HG03108 (cell line): ENCODE measurements around the gene MT1M.
A peak's percentile ranks its signal among the peaks of the same experiment; 100 is the strongest.

Source experiments
- ATAC-seq: cut with Tn5 transposase; IDR thresholded peaks from one replicate; pipeline ENCODE4 v1.9.1; 2021; ENCODE audit warnings: moderate library complexity; ENCODE audit not compliant: unreplicated experiment

The MT1M gene

DNA sequence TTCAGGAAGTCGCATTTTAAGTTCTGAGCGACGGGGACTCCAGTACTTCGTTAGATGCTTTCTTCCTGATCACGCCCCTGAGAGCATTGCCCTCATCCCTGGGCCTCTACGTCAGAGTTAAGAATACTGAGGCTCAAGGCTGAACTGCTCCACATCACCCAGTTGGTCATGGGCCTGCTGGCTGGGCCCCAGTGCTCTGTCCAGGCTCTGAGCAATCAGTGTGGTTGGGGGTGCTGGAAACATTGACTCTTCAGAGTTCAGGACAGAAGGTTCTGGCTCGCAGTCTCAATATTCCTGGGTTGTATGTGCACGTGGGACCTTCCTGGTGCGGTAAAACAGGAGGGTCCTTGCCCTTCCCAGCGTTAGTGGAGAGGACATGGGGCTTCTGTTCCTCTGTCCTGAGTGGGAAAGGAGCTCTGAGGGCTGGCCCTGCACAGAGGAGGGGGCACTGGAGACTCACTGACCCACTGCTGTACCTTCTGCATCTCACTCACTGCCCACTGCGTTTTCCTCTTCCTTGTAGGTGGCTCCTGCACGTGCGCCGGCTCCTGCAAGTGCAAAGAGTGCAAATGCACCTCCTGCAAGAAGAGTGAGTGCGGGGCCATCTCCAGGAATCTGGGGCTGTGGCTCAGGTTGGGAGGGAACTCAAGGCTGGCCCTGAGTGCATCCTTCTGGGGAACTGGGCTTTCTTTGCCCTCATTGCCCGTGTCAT is 6.4 kb upstream of the MT1M start:
- no peak for ATAC-seq

DNA sequence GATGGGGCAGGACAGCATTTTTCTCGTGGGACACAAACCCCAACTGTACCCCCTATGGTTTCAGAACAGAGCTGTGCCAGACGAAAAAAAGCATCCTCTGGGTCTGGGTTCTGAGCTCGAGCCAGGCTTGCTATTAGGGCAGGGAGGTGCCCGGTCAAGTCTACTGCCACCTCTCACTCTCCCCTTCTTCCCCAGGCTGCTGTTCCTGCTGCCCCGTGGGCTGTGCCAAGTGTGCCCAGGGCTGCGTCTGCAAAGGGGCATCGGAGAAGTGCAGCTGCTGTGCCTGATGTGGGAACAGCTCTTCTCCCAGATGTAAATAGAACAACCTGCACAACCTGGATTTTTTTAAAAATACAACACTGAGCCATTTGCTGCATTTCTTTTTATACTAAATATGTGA is 5.8 kb upstream of the MT1M start:
- ATAC-seq, result no peak

DNA sequence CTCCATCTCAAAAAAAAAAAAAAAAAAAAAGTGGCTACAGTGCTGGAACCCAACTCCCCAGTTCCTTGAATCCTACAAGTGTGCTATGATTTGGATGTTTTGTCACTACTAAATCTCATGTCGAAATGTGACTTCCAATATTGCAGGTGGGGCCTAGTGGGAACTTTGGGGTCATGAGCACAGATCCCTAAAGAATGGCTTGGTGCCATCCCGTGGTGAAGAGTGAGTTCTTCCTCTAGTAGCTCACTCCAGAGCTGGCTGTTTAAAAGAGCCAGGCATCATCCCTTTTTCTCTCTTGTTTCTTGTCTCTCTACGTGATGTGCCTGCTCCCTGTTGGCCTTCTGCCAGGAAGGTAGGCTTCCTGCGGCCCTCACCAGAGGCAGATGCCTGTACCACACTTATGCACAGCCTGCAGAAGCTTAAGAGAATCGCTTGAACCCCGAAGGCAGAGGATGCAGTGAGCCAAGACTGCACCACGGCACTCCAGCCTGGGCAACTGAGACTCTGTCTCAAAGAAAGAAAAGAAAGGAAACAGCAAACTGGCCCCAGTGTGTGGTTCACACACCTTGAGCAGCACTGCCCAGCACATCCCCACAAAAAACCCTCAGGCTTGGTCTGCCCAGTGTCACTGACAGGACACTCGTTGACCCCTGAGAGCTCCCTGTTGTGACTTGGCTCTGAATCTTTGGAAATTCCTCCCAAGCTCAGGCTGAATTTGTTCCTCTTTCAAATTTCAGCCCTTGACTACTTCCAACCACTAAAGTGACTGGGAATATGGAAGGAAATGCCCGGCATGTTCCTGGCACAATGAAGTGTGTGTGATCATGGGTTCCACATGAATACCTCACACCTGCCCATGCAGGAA is 3.7 kb upstream of the MT1M start:
- no peak for ATAC-seq

DNA sequence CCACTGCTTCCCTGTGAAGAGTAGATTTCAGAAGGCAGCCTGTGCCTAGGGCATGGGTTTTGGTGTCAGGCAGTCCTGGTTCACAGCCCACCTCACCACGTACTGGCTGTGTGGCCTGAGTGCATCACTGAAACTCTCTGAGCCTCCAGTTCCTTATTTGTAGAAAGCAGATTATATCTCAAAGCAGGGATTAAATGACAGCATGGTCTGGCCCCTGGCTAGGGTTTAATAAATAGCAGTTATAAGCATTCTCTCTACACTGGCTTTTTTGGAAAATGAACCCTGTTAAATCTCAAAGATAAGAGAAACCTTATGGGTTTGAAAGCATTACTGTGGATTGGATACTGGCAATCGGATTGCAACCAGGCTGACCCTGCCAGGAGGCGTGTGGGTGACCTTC is 2.9 kb upstream of the MT1M start:
- ATAC-seq, result no peak

DNA sequence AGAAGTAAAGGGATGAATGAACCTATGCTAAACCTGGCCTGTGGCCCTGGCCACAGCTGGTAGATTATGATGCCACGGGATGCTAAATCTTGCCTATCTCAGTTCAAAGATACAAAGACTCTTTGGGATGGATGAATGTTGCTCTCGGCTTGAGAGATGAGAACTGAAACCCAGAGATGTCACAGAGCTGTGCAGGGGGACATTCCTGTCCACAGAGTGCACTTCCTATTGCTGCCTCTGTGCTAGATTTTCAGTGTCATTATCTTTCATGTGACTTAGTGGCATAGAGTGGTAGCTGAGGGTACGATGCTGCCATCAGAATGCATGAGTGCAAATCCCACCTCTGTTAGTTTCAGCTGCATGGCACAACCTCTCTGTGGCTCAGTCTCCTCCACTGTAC is 2.3 kb upstream of the MT1M start:
- peak; percentile 78 for ATAC-seq

DNA sequence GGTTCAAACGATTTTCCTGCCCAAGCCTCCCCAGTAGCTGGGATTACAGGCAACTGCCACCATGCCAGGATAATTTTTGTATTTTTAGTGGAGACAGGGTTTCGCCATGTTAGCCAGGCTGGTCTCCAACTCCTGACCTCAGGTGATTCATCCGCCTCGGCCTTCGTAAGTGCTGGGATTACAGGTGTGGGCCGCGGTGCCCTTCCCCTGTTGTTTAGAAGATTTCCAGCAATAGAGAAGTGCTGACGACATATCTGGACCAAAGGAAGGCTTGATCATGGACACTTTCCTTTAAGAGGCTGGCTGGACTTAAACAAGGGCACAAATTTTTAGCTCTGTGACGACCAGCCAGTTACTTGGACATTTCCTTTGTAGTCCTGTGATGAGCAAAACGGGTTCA is 1.3 kb upstream of the MT1M start:
- ATAC-seq, result no peak

DNA sequence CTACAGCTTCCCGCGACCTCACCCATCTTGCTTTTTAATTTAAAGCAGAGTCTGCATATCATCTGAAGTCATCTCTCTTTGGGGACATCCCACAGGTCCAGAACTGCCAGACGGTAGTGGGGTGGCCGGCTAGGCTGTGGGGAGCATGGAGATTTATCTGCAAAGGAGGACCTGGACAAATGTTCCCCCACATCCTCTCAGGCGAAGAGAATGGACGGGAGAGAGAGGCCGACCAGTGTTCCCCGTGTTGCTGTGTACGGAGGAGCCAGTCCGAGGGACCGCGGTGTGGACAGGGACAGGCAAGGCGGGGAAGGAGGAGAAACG is 665 bp upstream of the MT1M start:
- ATAC-seq, result no peak

DNA sequence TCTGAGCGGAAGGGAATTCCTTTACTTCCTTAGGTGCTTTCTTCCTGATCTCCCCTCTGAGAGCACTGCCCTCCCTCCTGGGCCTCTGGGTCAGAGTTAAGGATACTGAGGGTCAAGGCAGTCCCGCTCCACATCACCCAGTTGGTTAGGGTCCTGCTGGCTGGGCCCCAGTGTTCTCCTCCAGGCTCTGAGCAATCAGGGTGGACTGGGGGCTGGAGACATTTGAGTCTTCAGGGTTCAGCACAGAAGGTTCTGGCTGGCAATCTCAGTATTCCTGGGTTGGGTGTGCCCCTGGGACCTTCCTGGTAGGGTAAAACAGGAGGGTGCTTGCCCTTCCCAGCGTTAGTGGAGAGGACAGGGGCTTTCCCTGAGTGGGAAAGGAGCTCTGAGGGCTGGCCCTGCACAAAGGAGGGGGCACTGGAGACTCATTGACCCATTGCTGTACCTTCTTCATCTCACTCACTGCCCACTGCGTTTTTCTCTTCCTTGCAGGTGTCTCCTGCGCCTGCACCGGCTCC is 448 bp downstream of the MT1M start:
- ATAC-seq, result no peak

DNA sequence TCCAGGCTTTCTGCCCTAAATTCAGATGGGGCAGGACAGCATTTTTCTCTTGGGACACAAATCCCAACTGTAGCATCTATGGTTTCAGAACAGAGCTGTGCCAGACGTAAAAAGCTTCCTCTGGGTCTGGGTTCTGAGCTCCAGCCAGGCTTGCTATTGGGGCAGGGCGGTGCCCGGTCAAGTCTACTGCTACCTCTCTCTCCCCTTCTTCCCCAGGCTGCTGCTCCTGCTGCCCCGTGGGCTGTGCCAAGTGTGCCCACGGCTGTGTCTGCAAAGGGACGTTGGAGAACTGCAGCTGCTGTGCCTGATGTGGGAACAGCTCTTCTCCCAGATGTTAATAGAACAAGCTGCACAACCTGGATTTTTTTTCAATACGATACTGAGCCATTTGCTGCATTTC is 1.1 kb downstream of the MT1M start:
- no peak for ATAC-seq

DNA sequence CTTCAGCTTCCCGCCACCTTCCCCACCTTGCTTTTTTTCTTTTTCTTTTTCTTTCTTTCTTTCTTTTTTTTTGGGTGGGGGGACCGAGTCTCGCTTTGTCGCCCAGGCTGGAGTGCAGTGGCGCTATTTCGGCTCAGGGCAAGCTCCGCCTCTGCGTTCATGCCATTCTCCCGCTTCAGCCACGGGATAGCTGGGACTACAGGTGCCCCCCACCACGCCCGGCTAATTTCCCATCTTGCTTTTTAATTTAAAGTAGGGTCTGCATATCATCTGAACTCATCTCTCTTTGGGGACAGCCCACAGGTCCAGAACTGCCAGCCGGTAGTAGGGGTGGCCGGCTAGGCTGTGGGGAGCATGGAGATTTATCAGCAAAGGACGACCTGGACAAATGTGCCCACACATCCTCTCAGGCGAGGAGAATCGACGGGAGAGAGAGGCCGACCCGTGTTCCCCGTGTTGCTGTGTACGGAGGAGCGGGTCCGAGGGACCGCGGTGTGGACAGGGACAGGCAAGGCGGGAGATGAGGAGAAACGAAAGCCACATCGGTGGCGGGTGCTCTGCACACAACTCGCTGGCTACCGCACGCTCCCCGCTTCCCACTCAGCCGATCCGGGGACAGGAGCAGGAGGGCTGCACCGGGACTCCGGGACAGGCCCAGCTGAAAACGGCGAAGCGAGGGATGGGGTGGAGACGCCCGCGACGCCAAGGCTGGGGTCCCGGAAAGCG is 2.4 kb downstream of the MT1M start:
- no peak for ATAC-seq

DNA sequence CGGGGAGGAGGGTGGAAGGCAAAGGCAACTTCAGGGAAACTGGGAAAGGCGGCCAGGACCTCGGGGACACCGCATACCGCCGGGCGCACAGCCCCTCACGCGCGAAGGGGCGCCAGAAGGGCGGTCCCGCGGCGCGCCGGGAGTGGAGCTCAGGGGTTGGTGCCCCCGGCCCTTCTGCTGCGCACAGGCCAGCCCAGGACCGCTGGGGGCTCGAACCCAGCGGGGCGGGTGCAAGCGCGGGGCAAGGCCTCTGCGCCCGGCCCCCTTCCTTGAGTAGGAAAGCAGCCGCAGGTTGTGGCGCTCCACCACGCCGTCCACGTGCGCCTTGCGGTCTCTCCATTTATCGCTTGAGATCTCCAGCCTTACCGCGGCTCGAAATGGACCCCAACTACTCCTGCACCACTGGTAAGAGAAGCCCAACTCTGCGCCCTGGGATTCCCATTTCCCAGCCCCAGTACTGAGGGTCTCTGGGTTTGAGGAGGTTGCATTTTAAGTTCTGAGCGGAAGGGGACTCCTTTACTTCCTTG is 3.0 kb downstream of the MT1M start:
- no peak for ATAC-seq

DNA sequence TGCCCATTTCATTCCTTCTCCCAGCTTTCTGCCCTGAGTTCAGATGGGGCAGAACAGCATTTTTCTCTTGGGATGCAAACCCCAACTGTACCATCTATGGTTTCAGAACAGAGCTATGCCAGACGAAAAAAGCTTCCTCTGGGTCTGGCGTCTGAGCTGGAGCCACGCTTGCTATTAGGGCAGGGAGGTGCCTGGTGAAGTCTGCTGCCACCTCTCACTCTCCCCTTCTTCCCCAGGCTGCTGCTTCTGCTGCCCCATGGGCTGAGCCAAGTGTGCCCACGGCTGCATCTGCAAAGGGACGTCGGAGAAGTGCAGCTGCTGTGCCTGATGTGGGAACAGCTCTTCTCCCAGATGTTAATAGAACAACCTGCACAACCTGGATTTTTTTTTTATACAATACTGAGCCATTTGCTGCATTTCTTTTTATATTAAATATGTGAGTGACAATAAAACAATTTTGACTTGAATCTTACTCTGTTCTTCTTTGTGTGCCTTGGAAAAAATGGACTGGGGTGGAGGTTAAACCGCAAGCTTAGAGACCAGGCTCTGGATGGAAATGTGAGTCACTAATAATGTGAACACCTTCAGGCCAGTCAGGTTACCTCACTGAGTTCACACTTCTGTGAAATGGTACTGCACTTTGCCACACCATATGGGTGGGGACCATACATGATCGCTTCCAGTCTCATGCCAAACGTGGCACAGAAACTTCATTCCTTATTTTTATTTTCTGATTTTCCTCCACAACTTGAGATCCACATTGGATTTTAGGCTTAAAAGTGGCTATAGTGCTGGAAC is 4.4 kb downstream of the MT1M start:
- no peak for ATAC-seq

DNA sequence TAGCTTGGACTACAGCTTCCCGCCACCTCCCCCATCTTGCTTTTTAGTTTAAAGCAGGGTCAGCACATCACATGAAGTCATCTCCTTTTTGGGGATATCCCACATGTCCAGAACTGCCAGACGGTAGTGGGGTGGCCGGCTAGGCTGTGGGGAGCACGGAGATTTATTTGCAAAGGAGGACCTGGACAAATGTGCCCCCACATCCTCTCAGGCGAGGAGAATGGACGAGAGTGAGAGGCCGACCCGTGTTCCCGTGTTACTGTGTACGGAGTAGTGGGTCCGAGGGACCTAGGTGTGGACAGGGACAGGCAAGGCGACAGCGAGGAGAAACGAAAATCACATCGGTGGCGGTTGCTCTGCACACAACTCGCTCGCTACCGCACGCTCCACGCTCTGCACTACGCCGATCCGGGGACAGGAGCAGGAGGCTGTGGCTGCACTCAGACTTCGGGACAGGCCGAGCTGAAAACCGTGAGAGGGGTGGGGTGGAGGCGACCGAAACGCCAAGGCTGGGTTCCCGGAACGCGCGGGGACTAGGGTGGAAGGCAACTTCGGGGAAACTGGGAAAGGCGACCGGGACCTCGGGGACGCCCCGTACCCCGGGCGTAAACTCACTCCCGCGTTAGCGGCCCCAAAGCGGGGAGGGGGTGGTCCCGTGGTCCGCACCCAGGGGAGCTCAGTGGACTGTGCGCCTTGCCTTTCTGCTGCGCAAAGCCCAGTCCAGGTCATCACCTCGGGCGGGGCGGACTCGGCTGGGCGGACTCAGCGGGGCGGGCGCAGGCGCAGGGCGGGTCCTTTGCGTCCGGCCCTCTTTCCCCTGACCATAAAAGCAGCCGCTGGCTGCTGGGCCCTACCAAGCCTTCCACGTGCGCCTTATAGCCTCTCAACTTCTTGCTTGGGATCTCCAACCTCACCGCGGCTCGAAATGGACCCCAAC is 5.6 kb downstream of the MT1M start, which contains the start of gene MT1A:
Gene MT1A, plus strand, starts transcription at position 853 of the 937 bp plus-strand sequence. Its CDS starts 73 bp downstream, at position 926.
- ATAC-seq, result no peak

DNA sequence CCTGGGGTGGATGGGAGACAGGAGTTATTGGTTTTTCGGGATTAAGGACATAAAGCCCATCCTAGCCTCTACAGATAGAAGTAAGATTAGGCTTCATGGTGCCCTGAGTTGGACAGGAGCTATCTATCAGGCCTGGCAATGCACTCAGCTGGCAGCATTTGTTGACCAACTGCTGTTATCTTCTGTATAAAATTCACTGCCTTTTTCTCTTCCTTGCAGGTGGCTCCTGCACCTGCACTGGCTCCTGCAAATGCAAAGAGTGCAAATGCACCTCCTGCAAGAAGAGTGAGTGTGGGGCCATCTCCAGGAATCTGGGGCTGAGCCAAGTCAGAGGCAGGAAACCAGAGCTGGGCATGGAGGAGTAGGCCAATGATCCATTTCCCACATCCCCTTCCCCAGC is 6.6 kb downstream of the MT1M start:
- no peak for ATAC-seq

DNA sequence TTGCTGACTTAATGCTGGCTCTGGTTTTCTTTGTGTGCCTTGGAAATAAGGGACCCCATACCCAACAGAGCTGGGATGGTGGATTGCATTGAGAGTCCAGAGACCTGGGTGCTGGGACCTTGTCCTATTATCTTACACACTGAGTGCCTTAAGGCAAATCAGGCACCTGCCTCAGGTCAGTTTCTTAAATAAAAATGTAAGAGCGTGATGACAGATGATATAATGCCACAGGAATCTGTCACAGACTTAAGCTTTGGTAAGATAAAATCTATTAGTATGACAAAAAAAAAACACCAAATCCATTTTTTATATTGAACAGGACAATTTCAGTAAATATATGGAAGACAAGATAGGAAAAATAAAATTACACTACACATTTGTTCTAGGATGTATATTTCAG is 7.6 kb downstream of the MT1M start:
- no peak for ATAC-seq

DNA sequence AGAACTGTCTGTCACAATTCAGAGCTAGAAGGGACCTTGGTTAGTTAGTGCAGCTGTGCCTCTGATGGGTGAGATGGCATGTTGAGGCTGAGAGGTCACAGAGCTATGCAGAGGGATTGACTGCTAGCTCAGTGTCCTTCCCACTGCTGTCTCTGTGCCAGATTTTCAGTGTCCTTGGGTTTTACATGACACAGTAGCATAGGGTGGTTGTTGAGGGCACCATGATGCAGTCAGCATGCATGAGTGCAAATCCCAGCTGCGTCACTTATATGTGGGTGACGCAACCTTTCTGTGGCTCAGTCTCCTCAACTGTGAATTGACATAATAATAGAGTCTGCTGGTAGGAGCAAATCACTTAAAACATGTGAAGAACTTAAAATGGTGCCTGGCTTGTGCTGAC is 8.7 kb downstream of the MT1M start:
- no peak for ATAC-seq

DNA sequence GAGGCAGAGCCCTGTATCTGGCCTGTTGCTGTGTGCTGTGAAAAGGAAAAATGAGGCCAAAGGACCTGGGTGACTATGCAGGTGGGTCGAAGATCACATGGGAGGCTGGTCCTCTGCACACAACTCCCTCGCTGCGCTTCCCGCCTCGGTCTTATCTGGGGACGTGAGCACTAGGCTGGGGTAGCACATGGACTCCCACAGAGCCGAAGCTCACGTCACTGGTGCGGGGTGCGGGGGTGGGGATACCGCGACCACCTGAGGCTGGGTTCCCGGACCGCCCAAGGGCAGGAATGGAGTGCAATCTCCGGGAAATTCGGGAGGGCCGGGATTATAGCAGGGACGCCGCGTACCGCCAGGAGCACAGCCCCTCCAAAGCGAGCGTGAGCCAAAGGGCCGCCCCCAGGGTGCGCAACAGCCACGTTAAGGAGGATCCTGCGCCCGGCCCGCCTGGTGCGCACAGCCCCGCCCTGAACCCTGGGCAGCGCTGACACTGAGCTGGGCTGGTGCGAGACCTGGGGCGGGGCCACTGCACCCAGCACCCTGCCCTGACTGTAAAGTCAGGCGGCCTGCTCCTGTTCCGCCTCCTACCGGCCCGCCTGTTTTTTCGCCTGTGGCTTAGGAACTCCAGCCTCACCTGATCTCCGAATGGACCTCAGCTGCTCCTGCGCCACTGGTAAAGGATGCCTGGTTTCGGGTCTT is 10.8 kb downstream of the MT1M start:
- peak; percentile 47 for ATAC-seq

DNA sequence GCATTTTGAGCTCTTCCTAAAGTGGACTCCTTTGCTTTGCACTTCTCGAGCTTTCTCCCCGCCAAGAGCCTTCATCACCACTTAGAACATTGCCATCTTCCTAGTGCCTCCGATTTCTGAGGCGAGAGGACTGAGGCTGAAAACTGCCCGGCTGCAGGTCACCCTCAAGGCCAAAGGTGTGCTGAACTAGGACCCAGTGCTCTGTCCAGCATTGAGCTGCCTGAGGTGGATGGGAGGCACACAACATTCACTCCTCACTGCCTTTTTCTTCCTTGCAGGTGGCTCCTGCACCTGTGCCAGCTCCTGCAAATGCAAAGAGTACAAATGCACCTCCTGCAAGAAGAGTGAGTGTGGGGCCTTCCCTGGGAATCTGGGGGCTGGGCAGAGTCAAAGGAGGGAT is 11.4 kb downstream of the MT1M start:
- ATAC-seq, result no peak

DNA sequence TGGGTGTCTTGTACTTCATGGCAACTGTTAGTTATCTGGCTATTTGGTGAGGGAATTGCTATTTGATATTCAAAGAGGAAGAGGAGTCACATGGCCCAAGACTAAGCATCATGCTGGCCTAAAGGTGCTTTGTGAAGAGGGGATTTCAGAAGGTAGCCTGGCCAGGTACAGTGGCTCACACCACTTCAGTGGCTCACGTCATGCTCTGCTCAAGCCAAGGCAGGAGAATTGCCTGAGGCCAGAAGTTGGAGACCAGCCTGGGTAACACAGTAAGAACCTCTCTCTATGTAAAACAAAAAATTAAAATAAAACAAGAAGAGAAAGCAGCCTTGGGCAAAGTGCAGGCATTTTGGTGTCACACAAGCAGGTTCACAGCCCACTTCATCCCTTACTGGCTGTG is 12.9 kb downstream of the MT1M start:
- no peak for ATAC-seq
